ENCODE measurements around the gene IPO11.
A peak's percentile ranks its signal among the peaks of the same experiment; 100 is the strongest.
"Not testable (repeated sequence)": the region's sequence is repeated elsewhere in the genome, so short reads cannot be mapped to it uniquely, and the experiment has no call there.

IPO11 gene

GRCh38 chr5:62647241-62647640, 234.7 kb downstream of the IPO11 start:
- Histone ChIP-seq H3K9me3 (ENCODE audit: control insufficient read depth in 5 of 5, low read length in 5 of 5) (no peaks in the 10 kb centered on the region), H3K27me3 (ENCODE audit: control insufficient read depth in 5 of 5, insufficient read depth in 4 of 5, low read length in 5 of 5) (no peaks in the 10 kb centered on the region), H3K4me3 (ENCODE audit: low read depth in 1 of 5, low read length in 5 of 5) (no peak overlapping the region)

GRCh38 chr5:62649025-62649424, 236.5 kb downstream of the IPO11 start:
- Histone ChIP-seq H3K27ac (ENCODE audit: low read depth, low read length) (no peak overlapping the region), H3K9ac (ENCODE audit: low read length in 5 of 5) (no peak overlapping the region), H3K36me3 (ENCODE audit: control insufficient read depth in 5 of 5, insufficient read depth in 5 of 5, low read length in 5 of 5) (peaks cover 0 to 7% (median 0%) of the 10 kb centered on the region in 5 donors), H3K4me1 (ENCODE audit: control insufficient read depth in 5 of 5, insufficient read depth in 5 of 5, low read length in 5 of 5) (peaks cover 0 to 15% (median 10%) of the 10 kb centered on the region in 5 donors), H3K27me3 (ENCODE audit: control insufficient read depth in 5 of 5, insufficient read depth in 4 of 5, low read length in 5 of 5) (no peaks in the 10 kb centered on the region), H3K9me3 (ENCODE audit: control insufficient read depth in 5 of 5, low read length in 5 of 5) (no peaks in the 10 kb centered on the region), H3K4me3 (ENCODE audit: low read depth in 1 of 5, low read length in 5 of 5) (no peak overlapping the region)

More at GRCh38 chr5:62647241-62647640, 234.7 kb downstream of the IPO11 start:
- Histone ChIP-seq H3K9ac (ENCODE audit: low read length in 5 of 5) (no peak overlapping the region), H3K4me1 (ENCODE audit: control insufficient read depth in 5 of 5, insufficient read depth in 5 of 5, low read length in 5 of 5) (peaks cover 0 to 7% (median 0%) of the 10 kb centered on the region in 5 donors), H3K27ac (ENCODE audit: low read depth, low read length) (no peak overlapping the region), H3K36me3 (ENCODE audit: control insufficient read depth in 5 of 5, insufficient read depth in 5 of 5, low read length in 5 of 5) (peaks cover 0 to 7% (median 0%) of the 10 kb centered on the region in 5 donors)

- Histone ChIP-seq H3K36me3 (ENCODE audit: control insufficient read depth in 5 of 5, insufficient read depth in 5 of 5, low read length in 5 of 5) (peaks cover 0 to 1% (median 0%) of the 10 kb centered on the region in 5 donors), H3K4me3 (ENCODE audit: low read depth in 1 of 5, low read length in 5 of 5) (no peak overlapping the region), H3K4me1 (ENCODE audit: control insufficient read depth in 5 of 5, insufficient read depth in 5 of 5, low read length in 5 of 5) (peaks cover 0 to 16% (median 10%) of the 10 kb centered on the region in 5 donors), H3K9ac (ENCODE audit: low read length in 5 of 5) (no peak overlapping the region), H3K27ac (ENCODE audit: low read depth, low read length) (no peak overlapping the region), H3K9me3 (ENCODE audit: control insufficient read depth in 5 of 5, low read length in 5 of 5) (no peaks in the 10 kb centered on the region), H3K27me3 (ENCODE audit: control insufficient read depth in 5 of 5, insufficient read depth in 4 of 5, low read length in 5 of 5) (no peaks in the 10 kb centered on the region)
These were observed 237.0 kb downstream of the IPO11 start for GRCh38 chr5:62649476-62650113.

- no peaks in the 10 kb centered on the region for H3K9me3 ChIP-seq (ENCODE audit: control insufficient read depth in 5 of 5, low read length in 5 of 5)
- H3K36me3 ChIP-seq (ENCODE audit: control insufficient read depth in 5 of 5, insufficient read depth in 5 of 5, low read length in 5 of 5) = no peaks in the 10 kb centered on the region
- peaks cover 0 to 16% (median 10%) of the 10 kb centered on the region in 5 donors for H3K4me1 ChIP-seq (ENCODE audit: control insufficient read depth in 5 of 5, insufficient read depth in 5 of 5, low read length in 5 of 5)
- no peak overlapping the region for H3K4me3 ChIP-seq (ENCODE audit: low read depth in 1 of 5, low read length in 5 of 5)
- no peak overlapping the region for H3K27ac ChIP-seq (ENCODE audit: low read depth, low read length)
- no peaks in the 10 kb centered on the region for H3K27me3 ChIP-seq (ENCODE audit: control insufficient read depth in 5 of 5, insufficient read depth in 4 of 5, low read length in 5 of 5)
- no peak overlapping the region for H3K9ac ChIP-seq (ENCODE audit: low read length in 5 of 5)
These were observed 237.6 kb downstream of the IPO11 start for GRCh38 chr5:62650197-62650596.

GRCh38 chr5:62652225-62652624, 239.7 kb downstream of the IPO11 start:
- H3K4me1 ChIP-seq (ENCODE audit: control insufficient read depth in 5 of 5, insufficient read depth in 5 of 5, low read length in 5 of 5) = peaks cover 0 to 16% (median 10%) of the 10 kb centered on the region in 5 donors
- no peak overlapping the region for H3K9ac ChIP-seq (ENCODE audit: low read length in 5 of 5)
- no peaks in the 10 kb centered on the region for H3K27me3 ChIP-seq (ENCODE audit: control insufficient read depth in 5 of 5, insufficient read depth in 4 of 5, low read length in 5 of 5)
- no peaks in the 10 kb centered on the region for H3K36me3 ChIP-seq (ENCODE audit: control insufficient read depth in 5 of 5, insufficient read depth in 5 of 5, low read length in 5 of 5)
- H3K9me3 ChIP-seq (ENCODE audit: control insufficient read depth in 5 of 5, low read length in 5 of 5) = no peaks in the 10 kb centered on the region
- no peak overlapping the region for H3K4me3 ChIP-seq (ENCODE audit: low read depth in 1 of 5, low read length in 5 of 5)
- H3K27ac ChIP-seq (ENCODE audit: low read depth, low read length) = no peak overlapping the region

- H3K4me3 ChIP-seq (ENCODE audit: low read depth in 1 of 5, low read length in 5 of 5) = peak overlapping the region in 3 of 5 donors; percentile 3 to 5 (median 4)
- H3K9ac ChIP-seq (ENCODE audit: low read length in 5 of 5) = no peak overlapping the region
- no peaks in the 10 kb centered on the region for H3K9me3 ChIP-seq (ENCODE audit: control insufficient read depth in 5 of 5, low read length in 5 of 5)
- H3K4me1 ChIP-seq (ENCODE audit: control insufficient read depth in 5 of 5, insufficient read depth in 5 of 5, low read length in 5 of 5) = peaks cover 0 to 14% (median 8%) of the 10 kb centered on the region in 5 donors
- H3K27ac ChIP-seq (ENCODE audit: low read depth, low read length) = no peak overlapping the region
- H3K36me3 ChIP-seq (ENCODE audit: control insufficient read depth in 5 of 5, insufficient read depth in 5 of 5, low read length in 5 of 5) = no peaks in the 10 kb centered on the region
- H3K27me3 ChIP-seq (ENCODE audit: control insufficient read depth in 5 of 5, insufficient read depth in 4 of 5, low read length in 5 of 5) = no peaks in the 10 kb centered on the region
These were observed 240.7 kb downstream of the IPO11 start for GRCh38 chr5:62653001-62653863.

- no peaks in the 10 kb centered on the region for H3K9me3 ChIP-seq (ENCODE audit: control insufficient read depth in 5 of 5, low read length in 5 of 5)
These were observed 241.5 kb downstream of the IPO11 start for GRCh38 chr5:62653864-62654575.

GRCh38 chr5:62657772-62658171, 245.2 kb downstream of the IPO11 start:
- not testable (repeated sequence) for H3K27ac ChIP-seq (ENCODE audit: low read depth, low read length); H3K9me3 ChIP-seq (ENCODE audit: control insufficient read depth in 5 of 5, low read length in 5 of 5); H3K9ac ChIP-seq (ENCODE audit: low read length in 5 of 5); H3K36me3 ChIP-seq (ENCODE audit: control insufficient read depth in 5 of 5, insufficient read depth in 5 of 5, low read length in 5 of 5); H3K4me3 ChIP-seq (ENCODE audit: low read depth in 1 of 5, low read length in 5 of 5); H3K27me3 ChIP-seq (ENCODE audit: control insufficient read depth in 5 of 5, insufficient read depth in 4 of 5, low read length in 5 of 5)
- peaks cover 0 to 10% (median 4%) of the 10 kb centered on the region in 5 donors for H3K4me1 ChIP-seq (ENCODE audit: control insufficient read depth in 5 of 5, insufficient read depth in 5 of 5, low read length in 5 of 5)

More at GRCh38 chr5:62653864-62654575, 241.5 kb downstream of the IPO11 start:
- no peak overlapping the region for H3K27ac ChIP-seq (ENCODE audit: low read depth, low read length)
- H3K27me3 ChIP-seq (ENCODE audit: control insufficient read depth in 5 of 5, insufficient read depth in 4 of 5, low read length in 5 of 5) = no peaks in the 10 kb centered on the region
- no peaks in the 10 kb centered on the region for H3K36me3 ChIP-seq (ENCODE audit: control insufficient read depth in 5 of 5, insufficient read depth in 5 of 5, low read length in 5 of 5)
- peak overlapping the region in 3 of 5 donors; percentile 3 to 5 (median 4) for H3K4me3 ChIP-seq (ENCODE audit: low read depth in 1 of 5, low read length in 5 of 5)
- H3K9ac ChIP-seq (ENCODE audit: low read length in 5 of 5) = no peak overlapping the region
- peaks cover 0 to 10% (median 4%) of the 10 kb centered on the region in 5 donors for H3K4me1 ChIP-seq (ENCODE audit: control insufficient read depth in 5 of 5, insufficient read depth in 5 of 5, low read length in 5 of 5)

GRCh38 chr5:62661126-62661525, 248.6 kb downstream of the IPO11 start:
- no peaks in the 10 kb centered on the region for H3K36me3 ChIP-seq (ENCODE audit: control insufficient read depth in 5 of 5, insufficient read depth in 5 of 5, low read length in 5 of 5)
- no peak overlapping the region for H3K4me3 ChIP-seq (ENCODE audit: low read depth in 1 of 5, low read length in 5 of 5)
- no peak overlapping the region for H3K27ac ChIP-seq (ENCODE audit: low read depth, low read length)
- no peaks in the 10 kb centered on the region for H3K4me1 ChIP-seq (ENCODE audit: control insufficient read depth in 5 of 5, insufficient read depth in 5 of 5, low read length in 5 of 5)
- peaks cover 0 to 6% (median 0%) of the 10 kb centered on the region in 5 donors for H3K9me3 ChIP-seq (ENCODE audit: control insufficient read depth in 5 of 5, low read length in 5 of 5)
- H3K9ac ChIP-seq (ENCODE audit: low read length in 5 of 5) = no peak overlapping the region
- H3K27me3 ChIP-seq (ENCODE audit: control insufficient read depth in 5 of 5, insufficient read depth in 4 of 5, low read length in 5 of 5) = no peaks in the 10 kb centered on the region

Measured in subcutaneous abdominal adipose tissue (tissue), 5 donors.